ENCODE data around the gene SNX1. TPM values are rescaled to one million over a fixed set of nuclear protein-coding genes. Genes with fewer than 3 reads are reported as not detected.

Gene SNX1
- total and polyA plus RNA-seq, 2 of the 8 experiments (the other 6 are each of a cell fraction or from before 2014, with no cell fraction given) = 27.9 to 59.8 TPM

DNA sequence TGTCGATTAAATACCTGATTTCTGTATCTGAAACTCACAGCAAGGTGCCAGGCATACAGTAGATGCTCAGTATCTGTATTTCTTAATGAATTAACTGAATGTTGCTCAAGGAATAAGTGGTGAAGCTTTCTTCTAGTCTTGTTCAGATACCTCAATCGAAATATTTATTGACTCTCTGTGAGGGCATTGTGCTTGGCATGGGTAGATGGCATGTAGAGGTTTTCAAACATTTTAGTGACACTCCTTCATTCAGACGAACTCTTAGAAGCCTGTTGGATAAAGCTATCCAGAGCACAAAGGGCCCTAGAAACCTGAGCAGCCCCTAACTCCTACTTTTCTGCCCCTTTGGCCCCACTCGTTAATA, 369 bp upstream of the SNX1 start:
- Histone ChIP-seq H3K79me1 (ENCODE audit: low read depth, low read length) (peaks cover 2% of the 10 kb centered on the region; the same call in 1 of the 2 replicates), H2BK15ac (ENCODE audit: low read length) (no peak overlapping the region), H3K9ac (replicated peaks in 1 of 4; ENCODE audit: extremely low read depth in 1 of 4, low read depth in 3 of 4, low read length in 3 of 4) (no peak overlapping the region), H3K18ac (ENCODE audit: extremely low read depth, low read length) (peak overlapping the region; percentile 52; the same call in 1 of the 2 replicates), H2BK12ac (ENCODE audit: low read depth, low read length) (no peak overlapping the region), H4K8ac (ENCODE audit: extremely low read depth, insufficient read depth, low read length) (no peak overlapping the region), H4K20me1 (replicated peaks in 1 of 2; ENCODE audit: control insufficient read depth in 1 of 2, insufficient read depth in 2 of 2, low read length in 2 of 2) (peaks cover 0 to 2% of the 10 kb centered on the region in 2 experiments), H3K4me2 (ENCODE audit: insufficient read depth in 1 of 2, low read depth in 2 of 2, low read length in 2 of 2) (peak overlapping the region; percentile 92 to 95), H3K14ac (ENCODE audit: insufficient read length) (no peak overlapping the region), H4K5ac (ENCODE audit: insufficient read length, low read depth, low read length) (no peak overlapping the region), H3K56ac (replicated peaks; ENCODE audit: insufficient read length, low read depth, low read length) (no peak overlapping the region), H3K23me2 (ENCODE audit: low read depth, low read length) (peaks cover 12% of the 10 kb centered on the region), H3K79me2 (ENCODE audit: control insufficient read depth in 1 of 2, insufficient read depth in 2 of 2, low read length in 2 of 2) (peaks cover 0 to 55% of the 10 kb centered on the region in 2 experiments; a peak in 2 of 4 replicates), H3K4me3 (ENCODE audit: extremely low read depth in 1 of 4, insufficient read depth in 2 of 4, low read depth in 3 of 4, low read length in 4 of 4) (peak overlapping the region; percentile 83 to 92 (median 86)), H2AFZ (ENCODE audit: low read length) (peak overlapping the region; percentile 64; the same call in 1 of the 2 replicates), H2BK20ac (ENCODE audit: low read length) (no peak overlapping the region), H4K91ac (replicated peaks; ENCODE audit: insufficient read length, low read length) (no peak overlapping the region), H2BK120ac (replicated peaks; ENCODE audit: low read depth, low read length) (no peak overlapping the region), H3K27me3 (replicated peaks in 1 of 4; ENCODE audit: control insufficient read depth in 3 of 4, extremely low read depth in 1 of 4, insufficient read depth in 3 of 4, low read length in 3 of 4) (no peaks in the 10 kb centered on the region), H3K23ac (ENCODE audit: insufficient read length) (no peak overlapping the region), H3K9me3 (ENCODE audit: insufficient read depth in 2 of 2, low read depth in 1 of 2, low read length in 1 of 2) (no peaks in the 10 kb centered on the region), H2AK5ac (ENCODE audit: low read depth, low read length) (no peak overlapping the region), H3K36me3 (ENCODE audit: control insufficient read depth in 2 of 4, insufficient read depth in 4 of 4, low read length in 3 of 4) (no peaks in the 10 kb centered on the region), H3K27ac (ENCODE audit: low read depth, low read length) (no peak overlapping the region), H3K4me1 (replicated peaks in 1 of 4; ENCODE audit: control insufficient read depth in 3 of 4, insufficient read depth in 4 of 4, low read length in 3 of 4) (peaks cover 2 to 6% (median 4%) of the 10 kb centered on the region in 4 experiments), H3K4ac (replicated peaks; ENCODE audit: insufficient read length, low read depth, low read length) (no peak overlapping the region), H2BK5ac (ENCODE audit: low read depth, low read length) (no peak overlapping the region)
- FAIRE-seq (no peak), DNase-seq (ENCODE audit: low read depth in 1 of 2, low spot score in 2 of 2) (no peak)
- 49% methylated on average over 4 of the region's 4 CpGs; no CpG with 5 or more reads in 1 of the 2 experiments for WGBS, 2 experiments (ENCODE audit: extremely low coverage in 1 of 2, insufficient coverage in 1 of 2, insufficient read length in 1 of 2, insufficient replicate concordance in 2 of 2, low coverage in 1 of 2, low lambda C conversion rate in 2 of 2, missing lambda C conversion rate in 1 of 2)
- ChIA-PET CTCF (ENCODE audit: partially characterized antibody) (no interaction called here), POLR2A (ENCODE audit: partially characterized antibody) (interaction anchor here (1.0 kb wide), 1 partner anchor 16 kb away, joined by 3 read pairs; no protein-coding TSS in a partner anchor)
- TF ChIP-seq JUN (IDR thresholded peaks at IDR 0.05; ENCODE audit: low read depth, low read length) = no peak
- no peak for TF ChIP-seq POLR2AphosphoS5 (IDR thresholded peaks at IDR 0.05; ENCODE audit: low read depth, low read length)
- TF ChIP-seq RXRA (IDR thresholded peaks at IDR 0.05; ENCODE audit: insufficient read depth, low read depth, low read length) = no peak
- no peak for TF ChIP-seq FOSL1 (IDR thresholded peaks at IDR 0.05; ENCODE audit: insufficient read depth, low read depth, low read length)
- TF ChIP-seq KDM1A (IDR thresholded peaks at IDR 0.05; ENCODE audit: borderline replicate concordance, low read length) = no peak
- TF ChIP-seq EP300 (IDR thresholded peaks at IDR 0.05; ENCODE audit: borderline replicate concordance in 1 of 2, low read depth in 2 of 2, low read length in 2 of 2) = no peak
- no peak for TF ChIP-seq PHF8 (conservative IDR thresholded peaks at IDR 0.05; ENCODE audit: low read depth, low read length)

Data from H1 (cell line).